ENCODE measurements around the gene RBM47.
"Not testable (repeated sequence)": the region's sequence is repeated elsewhere in the genome, so short reads cannot be mapped to it uniquely, and the experiment has no call there.

RBM47 gene

DNA sequence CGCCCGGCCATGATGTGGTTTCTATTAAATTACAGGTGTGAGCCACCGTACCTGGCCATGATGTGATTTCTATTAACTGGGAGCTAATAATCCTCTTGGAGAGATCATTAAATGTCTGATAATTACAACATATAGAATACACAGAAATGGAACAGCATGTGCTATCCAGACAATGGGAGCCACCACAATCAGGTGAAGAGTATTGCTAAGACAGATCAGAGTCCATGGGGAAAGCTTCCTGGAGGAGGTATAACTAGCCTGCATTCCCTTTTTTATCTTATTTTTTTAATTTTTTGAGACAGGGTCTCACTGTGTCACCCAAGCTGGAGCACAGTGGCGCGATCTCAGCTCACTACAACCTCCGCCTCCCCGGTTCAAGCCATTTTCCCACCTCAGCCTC lies 147.7 kb downstream of the RBM47 start:
- no peak for DNase-seq

DNA sequence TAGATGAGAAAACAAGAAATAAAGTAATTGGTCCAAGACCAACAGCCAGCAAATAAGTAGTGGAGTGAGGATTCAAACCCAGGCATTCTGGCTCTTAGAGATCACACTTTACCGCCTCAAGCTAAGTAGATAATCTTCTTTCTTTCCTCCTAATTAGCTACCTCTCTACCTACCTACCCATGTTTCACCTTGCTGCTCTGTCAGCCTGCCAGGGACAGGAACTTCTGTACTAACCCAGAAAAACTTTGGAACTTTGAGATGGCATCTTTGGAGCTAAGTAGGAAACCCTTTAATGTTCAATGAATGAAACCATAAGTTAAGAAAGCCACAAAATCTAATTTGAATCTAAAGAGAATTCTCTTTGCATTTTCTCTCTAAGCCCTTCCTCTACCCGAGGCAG lies 149.4 kb downstream of the RBM47 start:
- DNase-seq = no peak

DNA sequence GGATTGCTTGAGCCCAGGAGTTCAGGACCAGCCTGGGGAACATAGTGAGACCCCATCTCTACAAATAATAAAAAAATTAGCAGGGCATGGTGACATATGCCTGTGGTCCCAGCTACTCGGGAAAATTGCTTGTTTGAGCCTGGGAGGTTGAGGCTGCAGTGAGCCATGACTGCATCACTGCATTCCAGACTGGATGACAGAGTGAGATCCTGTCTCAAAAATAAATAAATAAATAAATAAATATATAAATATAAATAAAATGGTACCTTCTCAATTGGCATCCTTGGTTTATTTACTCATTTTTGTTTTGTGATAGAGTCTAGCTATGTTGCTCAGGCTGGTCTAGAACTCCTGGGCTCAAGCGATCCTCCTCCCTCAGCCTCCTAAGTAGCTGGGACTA lies 150.3 kb downstream of the RBM47 start:
- no peak for DNase-seq

DNA sequence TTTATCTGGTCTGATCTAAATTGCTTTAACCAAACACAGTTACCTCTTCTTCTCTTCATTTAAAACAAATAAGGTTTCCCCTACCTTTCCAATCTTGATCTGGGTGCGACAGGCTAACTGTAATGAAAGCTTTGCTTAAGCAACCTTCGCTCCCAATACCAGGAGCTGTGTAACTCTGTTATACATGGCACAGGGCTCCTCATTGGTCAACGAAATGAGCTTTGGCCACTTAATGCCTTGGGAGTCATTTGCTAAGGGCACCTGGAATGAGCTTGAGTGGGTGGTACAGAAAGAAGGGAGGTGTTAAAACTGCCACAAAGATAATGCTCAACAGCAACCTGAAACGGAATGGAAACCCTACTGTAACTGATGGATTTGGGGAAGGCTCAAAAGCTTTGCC lies 154.1 kb downstream of the RBM47 start:
- DNase-seq = no peak

DNA sequence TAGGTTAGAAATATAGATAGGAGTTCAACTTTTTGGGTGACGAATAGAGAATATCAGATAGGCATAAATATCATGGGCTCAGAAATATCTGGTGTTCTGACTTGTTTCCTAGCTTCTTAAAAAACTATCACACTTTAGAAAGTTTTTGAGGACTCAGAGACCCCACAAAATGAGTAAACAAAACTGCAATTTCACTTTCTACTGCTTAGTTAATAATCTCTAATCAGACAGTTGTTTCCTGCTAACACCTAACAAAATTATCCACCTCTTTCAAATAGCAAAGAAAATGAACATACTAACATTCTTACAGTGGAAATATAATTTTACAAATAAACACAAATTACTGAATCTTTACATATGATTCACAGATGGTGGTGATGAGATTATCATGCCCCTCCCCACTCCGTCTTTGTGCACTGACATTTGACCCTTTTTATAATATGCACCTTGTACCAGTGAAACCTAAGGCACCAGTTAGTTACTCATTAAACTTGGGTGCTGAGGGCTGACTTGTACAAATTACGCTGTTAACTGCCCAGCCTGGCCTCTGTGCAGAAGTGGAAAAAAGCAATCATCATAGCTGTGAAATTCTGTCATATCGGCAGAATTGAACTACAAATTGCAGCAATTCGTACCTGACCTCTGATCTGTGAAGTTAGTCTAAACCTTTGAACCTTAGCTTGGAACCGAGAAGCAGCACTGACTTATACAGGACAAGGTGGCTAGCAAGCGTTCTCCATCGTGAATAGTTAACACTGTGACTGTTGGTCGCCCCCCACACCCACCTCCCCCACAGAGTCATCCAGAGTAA lies 155.9 kb downstream of the RBM47 start:
- no peak for DNase-seq

DNA sequence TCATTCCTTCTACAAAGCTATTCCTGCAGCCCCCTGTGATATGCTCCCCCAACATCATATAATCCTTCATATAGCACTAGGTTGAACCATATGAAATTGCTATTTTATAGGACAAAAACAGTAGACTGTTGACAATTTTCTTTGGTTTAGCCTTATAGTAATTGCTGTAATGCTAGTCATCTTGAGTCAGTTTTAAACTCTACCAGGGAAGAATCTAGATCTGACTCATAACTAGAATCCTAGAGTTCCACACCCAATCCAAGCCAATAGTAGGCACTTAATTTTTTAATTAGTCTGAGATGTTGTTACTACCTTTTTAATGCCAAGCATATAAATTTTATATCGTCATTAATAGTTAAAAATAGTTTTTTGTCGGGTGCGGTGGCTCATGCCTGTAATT lies 157.7 kb downstream of the RBM47 start:
- no peak for DNase-seq

DNA sequence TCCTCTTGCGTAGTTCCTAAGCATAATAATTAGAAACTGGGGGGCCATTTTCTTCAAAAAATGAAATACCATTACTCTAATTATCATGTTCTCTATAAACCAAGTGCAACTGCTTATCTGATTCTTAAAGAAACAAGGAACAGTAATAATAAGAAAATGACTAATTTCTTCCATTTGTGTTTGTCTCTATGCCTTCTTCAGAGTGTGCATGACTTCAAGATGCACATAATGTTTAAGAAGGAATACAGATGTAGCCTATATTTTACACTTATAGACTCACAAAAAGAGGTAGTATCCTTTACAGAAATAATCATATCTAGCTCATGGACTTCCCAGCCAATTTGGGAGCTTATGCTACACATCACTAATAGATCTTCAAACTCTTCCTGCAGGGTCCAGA lies 162.9 kb downstream of the RBM47 start:
- DNase-seq = no peak

DNA sequence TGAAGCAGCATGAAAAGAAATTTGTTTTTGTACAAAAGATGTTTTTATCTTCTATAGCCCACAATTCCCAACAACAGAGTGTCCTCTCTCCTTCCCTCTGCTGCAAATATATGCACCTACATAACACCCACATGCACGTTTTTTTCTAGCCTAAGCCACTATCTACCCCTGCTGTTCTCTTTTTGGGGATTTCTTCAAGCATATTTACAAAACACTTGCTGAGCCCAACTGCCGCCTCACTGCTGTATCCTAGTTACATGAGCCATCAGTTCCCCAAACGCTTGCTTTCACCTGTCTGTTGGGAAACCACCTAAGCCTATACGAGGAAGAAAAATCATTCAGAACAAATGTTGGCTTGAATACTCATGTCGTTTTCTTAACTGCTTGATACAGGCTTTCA lies 167.3 kb downstream of the RBM47 start:
- peak; percentile 15 for DNase-seq

DNA sequence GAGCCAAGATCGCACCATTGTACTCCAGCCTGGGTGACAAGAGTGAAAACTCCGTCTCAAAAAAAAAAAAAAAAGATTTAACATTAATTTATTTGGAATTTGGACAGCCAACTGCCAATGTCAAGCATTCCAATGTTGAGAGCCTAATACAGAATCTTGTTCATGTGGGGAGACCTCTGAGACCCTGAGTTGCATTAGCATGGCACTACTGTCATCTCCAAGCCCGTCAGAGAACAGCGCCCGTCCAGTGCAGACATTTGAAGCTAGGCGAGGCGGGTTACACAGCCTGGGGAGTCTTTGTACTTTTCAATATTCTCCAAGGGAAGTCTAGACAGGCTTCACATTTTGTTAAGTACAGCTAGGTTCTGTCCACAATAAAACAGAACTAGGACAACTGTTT lies 167.8 kb downstream of the RBM47 start:
- no peak for DNase-seq

DNA sequence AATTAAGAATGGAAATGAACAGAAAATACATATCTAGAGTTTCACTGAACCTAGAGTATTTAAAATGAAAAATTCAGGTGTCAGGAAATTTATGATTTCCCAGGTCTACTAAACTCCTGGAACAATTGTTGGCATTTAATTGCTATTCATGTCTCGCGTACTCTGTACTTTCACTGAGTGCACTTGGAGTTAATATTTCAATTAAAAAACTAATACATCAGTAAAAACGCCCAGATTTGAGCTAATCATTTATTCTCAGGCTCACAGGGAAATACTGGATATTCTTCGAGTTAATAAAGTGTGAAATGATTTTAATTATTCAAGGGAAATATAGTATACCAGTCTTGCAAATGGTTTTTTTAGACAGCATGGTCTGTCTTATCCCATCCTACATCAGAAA lies 168.6 kb downstream of the RBM47 start:
- DNase-seq = no peak

DNA sequence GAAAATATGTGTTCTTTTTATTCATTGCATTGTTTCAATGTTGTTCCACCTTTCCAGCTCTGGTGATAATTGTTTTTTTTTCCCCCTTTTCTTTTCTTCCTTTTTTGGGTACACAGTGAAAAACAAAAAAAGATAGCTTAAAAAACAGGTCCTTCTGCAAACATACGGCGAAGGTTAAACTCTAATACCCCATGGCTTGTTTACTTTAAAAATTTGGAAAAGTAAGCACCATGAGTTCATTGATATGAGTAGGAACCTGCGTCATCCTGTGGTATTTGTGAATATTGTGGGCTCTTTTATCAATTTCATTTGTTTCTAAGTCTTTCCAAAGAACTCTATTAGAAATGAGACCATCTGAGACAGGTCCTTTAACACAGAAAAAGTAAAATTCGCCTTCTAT lies 171.0 kb downstream of the RBM47 start:
- no peak for DNase-seq

DNA sequence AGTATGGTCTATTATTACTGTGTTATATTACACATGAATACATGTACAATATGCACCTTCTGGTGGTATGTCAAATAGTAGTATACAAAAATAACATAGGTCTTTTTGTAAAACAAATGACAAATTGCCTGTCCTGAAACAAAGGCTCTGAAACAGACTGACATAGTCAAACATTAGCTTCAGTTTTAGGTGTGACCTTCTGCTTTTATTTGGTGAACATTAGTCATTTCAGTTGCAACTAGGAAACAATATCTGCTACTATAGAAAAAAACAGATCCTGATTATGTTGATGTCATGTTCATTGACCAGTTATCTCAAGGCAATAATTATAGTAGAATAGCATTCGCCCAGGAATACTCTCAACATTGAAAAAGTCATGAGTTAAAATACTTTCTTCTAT lies 171.6 kb downstream of the RBM47 start:
- no peak for DNase-seq

DNA sequence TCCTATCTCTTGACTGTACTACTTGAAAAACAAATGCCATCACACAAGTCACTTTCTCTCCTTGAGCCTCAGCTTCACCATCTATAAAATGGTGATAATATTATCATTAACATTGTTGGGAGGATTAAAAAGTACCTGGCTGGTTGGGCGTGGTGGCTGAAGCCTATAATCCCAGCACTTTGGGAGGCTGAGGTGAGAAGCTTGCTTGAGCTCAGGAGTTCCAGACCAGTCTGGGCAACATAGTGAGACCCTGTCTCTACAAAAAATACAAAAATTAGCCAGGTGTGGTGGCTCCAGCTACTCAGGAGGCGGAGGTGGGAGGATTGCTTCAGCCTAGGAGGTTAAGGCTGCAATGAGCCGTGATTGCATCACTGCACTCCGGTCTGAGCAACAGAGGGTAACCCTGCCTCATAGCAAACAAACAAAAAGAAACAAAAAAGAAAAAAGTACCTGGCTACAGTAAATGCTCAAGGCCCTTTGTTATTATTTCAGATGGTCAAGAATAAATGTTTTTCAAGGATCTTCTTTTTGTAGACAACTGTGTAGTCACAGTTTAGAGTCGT lies 174.2 kb downstream of the RBM47 start:
- no peak for DNase-seq

DNA sequence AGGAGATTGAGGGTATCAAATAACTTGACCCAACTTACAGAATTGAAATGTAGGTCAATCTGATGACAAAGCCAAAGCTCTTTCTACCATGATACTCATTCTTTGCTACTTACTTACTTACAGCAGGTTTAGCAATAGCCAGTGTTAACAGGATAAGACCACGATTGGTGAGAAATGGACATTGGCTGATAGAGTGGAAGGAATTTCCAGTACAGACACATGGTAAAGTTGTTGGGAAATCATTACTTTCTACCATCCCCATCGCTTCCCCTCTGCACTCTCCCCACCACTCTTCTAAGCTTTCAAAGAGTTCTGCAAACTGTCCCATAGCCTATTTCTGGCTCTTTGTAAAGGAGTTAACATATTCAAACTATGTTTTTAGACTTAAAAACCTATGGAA lies 174.8 kb downstream of the RBM47 start:
- DNase-seq = no peak

DNA sequence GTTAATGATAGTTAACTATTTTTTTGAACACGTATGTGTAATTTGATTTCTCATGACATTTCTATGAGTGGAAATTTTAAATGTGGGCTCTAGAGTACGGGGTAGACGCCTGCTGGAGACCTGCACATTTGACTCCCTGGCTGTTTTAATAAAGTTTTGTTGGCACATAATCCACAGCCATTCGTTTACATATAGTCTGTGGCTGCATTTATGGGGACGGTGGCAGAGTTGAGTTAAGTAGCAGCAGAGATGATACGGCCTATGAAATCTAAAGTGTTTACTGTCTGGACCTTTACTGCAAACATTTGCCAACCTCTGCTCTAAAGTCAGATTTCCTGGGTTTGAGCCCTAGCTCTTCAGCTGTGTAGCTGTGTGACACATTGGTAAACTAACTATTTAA lies 175.8 kb downstream of the RBM47 start:
- DNase-seq = no peak

DNA sequence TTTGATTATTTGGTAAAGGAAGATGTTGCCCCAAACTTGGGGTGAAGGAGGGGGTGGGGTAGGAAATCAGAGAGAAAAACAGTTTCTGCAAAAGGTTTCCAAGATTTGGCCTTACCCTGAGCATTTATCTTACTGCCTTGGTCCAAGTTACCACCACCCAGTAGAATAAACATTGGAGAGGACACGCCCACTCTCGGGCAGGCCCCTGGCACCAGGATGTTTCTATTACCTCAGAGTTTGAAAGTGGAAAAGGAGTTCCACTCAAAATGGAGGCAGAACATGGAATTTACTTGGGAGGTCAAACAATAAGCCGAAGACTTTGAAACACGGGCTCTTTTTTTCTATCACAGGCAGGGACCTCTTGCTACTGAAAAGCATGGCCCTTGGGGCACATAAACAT lies 180.8 kb downstream of the RBM47 start:
- no peak for DNase-seq

DNA sequence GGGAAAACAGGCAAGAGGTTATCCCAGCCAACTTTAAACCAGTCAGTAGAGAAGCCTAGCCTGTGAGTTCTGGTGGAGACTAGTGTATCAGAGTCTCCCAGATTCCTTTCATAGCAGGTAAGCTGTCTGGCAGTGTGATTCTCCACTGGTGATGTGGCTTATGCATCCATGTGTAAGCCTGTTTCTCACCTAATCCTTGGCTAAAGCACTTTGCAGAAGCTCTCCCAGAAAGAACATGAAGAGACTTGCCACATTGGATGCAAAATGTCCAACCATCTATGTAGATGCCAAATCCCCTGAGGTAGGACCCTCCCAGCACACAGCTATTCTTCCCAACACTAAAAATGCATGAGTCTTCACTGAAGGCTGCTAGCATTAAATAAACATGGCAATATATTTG lies 182.8 kb downstream of the RBM47 start:
- DNase-seq = no peak

DNA sequence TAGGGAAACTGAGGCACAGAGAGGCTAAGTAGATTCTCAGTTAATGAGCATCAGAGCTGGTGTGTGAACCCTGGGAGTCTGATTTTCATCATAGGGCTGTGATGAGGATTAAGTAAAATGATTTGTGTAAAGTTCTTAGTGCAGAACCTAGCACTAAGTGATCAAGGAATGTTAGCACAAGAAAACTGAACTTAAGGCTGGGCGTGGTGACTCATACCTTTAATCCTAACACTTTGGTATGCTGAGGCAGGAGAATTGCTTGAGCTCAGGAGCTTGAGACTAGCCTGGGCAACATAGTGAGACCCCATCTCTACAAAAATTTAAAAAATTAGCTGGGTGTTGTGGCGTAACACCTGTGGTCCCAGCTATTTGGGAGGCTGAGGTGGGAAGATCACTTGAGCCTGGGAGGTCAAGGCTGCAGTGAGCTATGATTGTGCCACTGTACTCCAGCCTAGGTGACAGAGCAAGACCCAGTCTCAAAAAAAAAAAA lies 183.4 kb downstream of the RBM47 start:
- not testable (repeated sequence) for DNase-seq

DNA sequence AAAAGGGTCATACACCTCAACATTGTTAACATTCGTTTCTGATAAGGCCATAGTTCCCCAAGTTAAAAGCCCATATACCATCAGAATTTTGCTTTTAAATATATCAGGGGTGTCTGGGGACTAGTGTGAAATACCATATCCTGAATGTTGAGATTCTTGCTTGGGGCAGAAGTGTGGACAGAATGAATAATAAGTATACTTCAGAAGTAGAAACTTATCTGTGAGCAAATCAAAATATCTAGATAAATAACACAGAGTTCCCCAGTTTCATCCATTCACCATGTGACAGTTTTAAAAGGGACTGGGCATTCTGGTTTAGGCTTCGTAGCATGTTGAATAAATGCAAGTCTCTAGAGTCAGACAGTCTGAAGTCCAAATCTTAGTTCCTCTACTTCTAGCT lies 184.0 kb downstream of the RBM47 start:
- no peak for DNase-seq

DNA sequence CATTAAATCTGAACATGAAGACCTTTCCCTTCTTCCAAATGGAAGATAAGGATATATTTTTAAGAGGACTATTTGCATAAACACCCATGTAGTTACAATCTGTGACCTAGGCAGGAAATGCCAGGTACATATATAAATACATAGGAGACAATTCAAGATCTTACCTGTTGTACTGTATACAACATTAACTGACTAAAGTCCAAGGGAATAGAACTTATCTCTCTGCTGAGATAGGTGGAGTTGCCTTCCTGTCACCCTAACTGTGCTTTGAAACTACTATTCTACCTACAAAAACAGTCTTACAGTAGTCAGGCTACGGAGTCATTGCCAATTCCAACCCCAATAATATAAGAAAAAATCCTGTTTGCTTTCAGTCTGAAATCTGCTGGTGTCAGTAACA lies 188.2 kb downstream of the RBM47 start:
- no peak for DNase-seq

DNA sequence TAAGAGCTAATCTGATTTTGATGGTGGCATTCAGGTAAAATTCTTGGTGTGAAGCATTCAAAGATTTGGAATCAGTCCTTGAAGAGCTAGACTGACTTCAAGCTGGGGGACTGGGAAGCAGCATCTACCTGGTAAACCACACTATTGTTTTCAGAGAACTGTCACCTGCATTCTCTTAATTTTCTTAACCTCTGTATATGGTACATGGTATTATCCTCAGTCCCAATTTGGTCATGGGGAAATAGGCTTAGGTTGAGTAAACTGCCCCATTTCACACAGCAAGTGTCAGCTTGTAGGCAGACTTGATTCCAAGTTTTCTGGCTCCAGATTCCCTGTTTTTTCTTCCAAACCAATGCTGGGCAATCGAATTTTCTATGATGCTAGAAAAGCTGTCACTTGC lies 190.1 kb downstream of the RBM47 start:
- no peak for DNase-seq

DNA sequence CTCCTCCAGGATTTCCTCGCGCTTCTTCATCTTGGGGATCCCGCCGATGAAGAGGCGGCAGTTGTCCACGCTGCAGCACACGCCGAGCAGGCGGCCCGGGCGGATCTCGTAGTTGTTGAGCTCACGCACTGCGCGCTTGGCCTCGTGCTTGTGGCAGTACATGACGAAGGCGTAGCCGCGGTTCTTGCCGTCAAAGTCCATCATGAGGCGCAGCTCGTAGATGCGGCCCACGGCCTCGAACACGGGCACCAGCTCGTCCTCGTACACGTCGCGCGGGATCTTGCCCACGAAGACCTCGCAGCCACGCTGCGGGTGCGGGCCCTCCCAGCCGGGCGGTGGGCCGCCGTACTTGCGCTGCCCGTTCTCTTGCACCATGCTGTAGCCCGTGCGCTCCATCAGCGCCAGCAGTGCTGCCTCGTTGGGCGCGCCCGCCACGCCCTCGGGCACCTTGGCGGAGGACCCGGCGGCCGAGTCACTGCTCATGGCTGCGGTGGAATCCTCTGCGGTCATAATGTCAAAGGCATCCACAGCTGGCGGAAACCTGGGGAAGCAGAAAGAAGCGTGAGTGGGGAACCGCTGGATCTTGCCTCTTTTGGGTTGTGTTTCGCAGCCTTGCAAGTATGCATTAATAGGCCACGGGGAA lies 191.2 kb downstream of the RBM47 start:
- no peak for DNase-seq

DNA sequence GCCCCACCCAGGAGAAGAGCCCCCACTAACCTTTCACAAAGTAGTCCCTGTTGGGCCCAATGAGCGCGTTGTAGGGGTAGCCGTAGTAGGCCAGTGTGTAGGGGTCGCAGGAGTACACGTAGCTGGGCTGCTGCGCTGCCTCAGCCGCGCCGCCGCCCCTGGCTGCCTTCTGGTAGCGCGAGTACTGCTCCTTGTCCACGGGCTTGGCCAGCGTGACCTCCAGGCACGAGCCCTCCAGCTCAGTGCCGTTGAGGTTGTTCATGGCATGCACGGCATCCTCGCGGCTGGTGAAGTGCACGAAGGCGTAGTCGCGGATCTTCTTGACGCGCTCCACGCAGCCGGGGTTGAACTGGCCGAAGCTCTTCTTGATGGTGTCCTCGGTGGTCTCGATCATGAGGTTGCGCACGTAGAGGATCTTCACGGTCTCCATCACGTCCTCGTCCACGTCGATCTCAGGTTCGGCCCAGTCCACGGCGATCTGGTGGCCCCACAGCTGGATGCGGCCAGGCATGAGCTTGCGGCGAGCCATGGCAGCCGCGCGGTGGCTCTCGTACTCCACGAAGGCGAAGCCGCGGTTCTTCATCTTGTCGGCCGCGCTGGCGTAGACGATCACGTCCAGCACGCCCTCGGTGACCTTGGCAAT lies 191.8 kb downstream of the RBM47 start:
- no peak for DNase-seq

DNA sequence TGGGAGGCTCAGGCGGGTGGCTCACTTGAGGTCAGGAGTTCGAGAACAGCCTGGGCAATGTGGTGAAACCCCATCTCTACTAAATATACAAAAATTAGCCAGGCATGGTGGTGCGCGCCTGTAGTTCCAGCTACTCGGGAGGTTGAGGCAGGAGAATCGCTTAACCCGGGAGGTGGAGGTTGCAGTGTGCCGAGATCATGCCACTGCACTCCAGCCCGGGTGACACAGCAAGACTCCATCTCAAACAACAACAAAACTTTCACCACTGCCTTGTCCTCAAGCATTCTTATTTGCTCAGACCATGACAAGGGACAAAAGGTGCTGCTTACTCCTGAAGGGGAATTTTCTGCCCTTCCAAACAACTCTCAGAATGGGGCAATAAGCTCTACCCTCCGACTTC lies 194.4 kb downstream of the RBM47 start:
- not testable (repeated sequence) for DNase-seq

All from NCI-H146 (cell line).